KBM-7 (cell line): ENCODE data around the gene CDC6.
"Not testable (repeated sequence)": the region's sequence is repeated elsewhere in the genome, so short reads cannot be mapped to it uniquely, and the experiment has no call there.

Experiments used
- DNase-seq: peaks from one replicate; pipeline ENCODE4 v3.0.0-alpha.2; 2015
- in situ Hi-C: fragments of 300-500 bp; cut with MboI; formaldehyde crosslinking; loops from 2 replicates; pipeline ENCODE4 v1.14.3; 2020; ENCODE audit warnings: low sequenced_read_pairs, low pct_unique_long_range_greater_than_20kb, mixed read lengths

Gene CDC6

GRCh38 chr17:40284085-40284713 is 3.5 kb upstream of the CDC6 start:
- DNase-seq: no peak
- in situ Hi-C loops: no loop called here

GRCh38 chr17:40286473-40286872 is 1.2 kb upstream of the CDC6 start:
- in situ Hi-C loops: no loop called here
- DNase-seq: no peak

- DNase-seq: no peak
- in situ Hi-C loops: no loop called here
Observed at GRCh38 chr17:40287159-40287493, 553 bp upstream of the CDC6 start.

- DNase-seq: peak; percentile 72
- in situ Hi-C loops: no loop called here
Observed at GRCh38 chr17:40290629-40291280, 3.1 kb downstream of the CDC6 start.

- in situ Hi-C loops: no loop called here
- DNase-seq: no peak
Observed at GRCh38 chr17:40291281-40291664, 3.6 kb downstream of the CDC6 start.

- no peak for DNase-seq
- in situ Hi-C loops: no loop called here
Observed at GRCh38 chr17:40293363-40293762, 5.7 kb downstream of the CDC6 start.

GRCh38 chr17:40295488-40296436 is 8.1 kb downstream of the CDC6 start:
- in situ Hi-C loops: no loop called here
- no peak for DNase-seq

- in situ Hi-C loops: no loop called here
- DNase-seq: no peak
Observed at GRCh38 chr17:40297511-40297910, 9.8 kb downstream of the CDC6 start.

- in situ Hi-C loops: no loop called here
- no peak for DNase-seq
Observed at GRCh38 chr17:40298726-40299125, 11.0 kb downstream of the CDC6 start.

GRCh38 chr17:40299159-40299757 is 11.6 kb downstream of the CDC6 start:
- DNase-seq, in situ Hi-C loops: not testable (repeated sequence)

- in situ Hi-C loops: no loop called here
- DNase-seq: peak; percentile 36
Observed at GRCh38 chr17:40301315-40301714, 13.6 kb downstream of the CDC6 start.

- in situ Hi-C loops: no loop called here
- DNase-seq: peak; percentile 90
Observed at GRCh38 chr17:40303009-40303657, 15.5 kb downstream of the CDC6 start.

GRCh38 chr17:40303708-40304551 is 16.3 kb downstream of the CDC6 start:
- no peak for DNase-seq
- in situ Hi-C loops: no loop called here

GRCh38 chr17:40304552-40304863 is 16.8 kb downstream of the CDC6 start:
- in situ Hi-C loops: not testable (repeated sequence)

GRCh38 chr17:40304866-40305265 is 17.2 kb downstream of the CDC6 start:
- in situ Hi-C loops, DNase-seq: not testable (repeated sequence)

More at GRCh38 chr17:40304552-40304863, 16.8 kb downstream of the CDC6 start:
- DNase-seq: not testable (repeated sequence)

- DNase-seq: no peak
- in situ Hi-C loops: no loop called here
Observed at GRCh38 chr17:40306395-40306794, 18.7 kb downstream of the CDC6 start.

GRCh38 chr17:40307001-40307730 is 19.5 kb downstream of the CDC6 start:
- peak; percentile 31 for DNase-seq
- in situ Hi-C loops: no loop called here

- DNase-seq: peak; percentile 34
- in situ Hi-C loops: no loop called here
Observed at GRCh38 chr17:40307740-40308239, 20.1 kb downstream of the CDC6 start.
